GM18502 (cell line): ENCODE results near the gene ETV1.

Source experiments
- ATAC-seq: cut with Tn5 transposase; IDR thresholded peaks from one replicate; pipeline ENCODE4 v1.9.1; 2021; ENCODE audit warnings: mild to moderate bottlenecking; ENCODE audit not compliant: unreplicated experiment, poor library complexity

The ETV1 gene

GRCh38 chr7:13989126-13989948 is at the start of gene ETV1:
ETV1 (minus strand) TSS chr7:13989666; CDS start chr7:13989052, 614 bp downstream.
- ATAC-seq = no peak

- ATAC-seq = no peak
Observed at GRCh38 chr7:14024406-14024805, 34.9 kb upstream of the ETV1 start.

DNA sequence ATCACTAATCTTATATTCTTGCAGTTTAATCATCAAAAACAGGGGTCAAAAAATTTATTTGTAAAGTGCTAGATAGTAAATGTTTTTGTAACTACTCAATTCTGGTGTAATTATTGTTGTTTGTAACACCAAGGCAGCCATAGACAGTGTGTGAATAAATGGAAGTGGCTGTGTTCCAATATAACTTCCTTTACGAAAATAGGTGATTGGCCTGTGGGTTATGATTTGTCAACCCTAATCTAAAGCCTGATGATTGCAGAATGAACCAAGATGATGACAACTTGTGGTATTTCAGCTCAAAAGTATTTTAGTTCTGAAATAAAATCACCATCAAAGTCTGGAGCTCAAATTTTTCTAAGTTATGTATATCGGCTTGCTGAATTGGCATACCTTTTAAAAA is 34.4 kb upstream of the ETV1 start:
- no peak for ATAC-seq

DNA sequence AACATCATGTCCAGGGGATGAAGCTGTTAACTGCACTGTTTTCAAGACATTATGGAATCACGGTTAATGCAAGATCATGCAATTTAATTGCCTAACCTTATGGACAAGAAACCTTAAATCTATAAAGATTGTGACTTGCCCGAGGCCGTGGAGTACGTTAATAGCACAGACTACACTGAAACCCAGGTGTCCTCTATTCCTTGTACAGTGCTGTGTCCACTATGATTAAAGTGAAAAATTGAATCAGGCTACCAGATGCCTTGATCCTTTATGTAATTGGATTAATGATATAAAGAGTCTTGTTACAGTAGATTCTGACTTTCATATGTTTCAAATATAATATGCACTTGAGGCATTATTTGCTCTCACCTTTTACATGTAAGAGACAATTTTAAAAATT is 33.9 kb upstream of the ETV1 start:
- no peak for ATAC-seq

DNA sequence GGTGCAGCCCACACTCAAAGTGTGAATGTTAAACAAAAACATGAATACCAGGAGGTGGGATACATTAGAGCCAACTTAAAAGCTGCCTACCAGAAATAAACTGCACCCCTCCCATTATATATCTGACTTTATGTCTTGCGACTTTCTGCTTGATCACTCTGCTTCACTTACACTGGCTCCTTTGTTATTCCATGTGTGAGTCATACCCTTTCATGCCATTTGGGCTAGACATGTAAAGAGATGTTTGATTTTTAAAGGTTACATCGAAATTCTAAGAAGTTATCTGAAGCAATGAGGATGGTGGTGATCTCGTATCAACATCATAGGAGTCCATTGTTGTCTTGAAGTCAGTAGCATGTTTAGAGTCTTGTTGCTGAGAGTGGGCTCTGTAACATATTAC is 31.6 kb upstream of the ETV1 start:
- no peak for ATAC-seq

DNA sequence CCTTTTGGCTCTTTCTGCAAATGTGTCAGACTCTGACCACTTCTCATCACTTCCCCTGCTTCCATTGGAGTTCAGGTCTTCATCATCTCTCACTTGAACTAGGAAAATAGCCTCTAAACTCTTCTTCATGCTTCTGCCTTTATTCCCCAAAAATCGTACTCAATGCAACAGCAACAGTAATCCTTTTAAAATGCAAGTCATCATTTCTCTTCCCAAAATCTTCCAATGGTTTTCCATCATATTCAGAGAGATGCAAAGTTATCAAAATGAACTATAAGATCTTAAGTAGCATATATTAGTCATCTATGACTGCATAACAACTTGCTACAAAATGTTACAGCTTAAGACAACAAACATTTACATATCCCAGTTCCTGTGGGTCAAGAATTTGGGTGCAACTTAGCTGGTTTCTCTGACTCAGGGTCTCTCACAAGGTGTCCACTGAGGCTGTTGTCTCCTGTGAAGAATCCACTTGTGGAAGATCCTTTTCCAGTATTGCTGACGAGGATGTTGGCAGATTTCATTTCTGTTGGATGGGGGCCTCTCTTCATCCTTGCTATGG is 31.0 kb upstream of the ETV1 start:
- no peak for ATAC-seq

- no peak for ATAC-seq
Observed at GRCh38 chr7:14018751-14019150, 29.3 kb upstream of the ETV1 start.

DNA sequence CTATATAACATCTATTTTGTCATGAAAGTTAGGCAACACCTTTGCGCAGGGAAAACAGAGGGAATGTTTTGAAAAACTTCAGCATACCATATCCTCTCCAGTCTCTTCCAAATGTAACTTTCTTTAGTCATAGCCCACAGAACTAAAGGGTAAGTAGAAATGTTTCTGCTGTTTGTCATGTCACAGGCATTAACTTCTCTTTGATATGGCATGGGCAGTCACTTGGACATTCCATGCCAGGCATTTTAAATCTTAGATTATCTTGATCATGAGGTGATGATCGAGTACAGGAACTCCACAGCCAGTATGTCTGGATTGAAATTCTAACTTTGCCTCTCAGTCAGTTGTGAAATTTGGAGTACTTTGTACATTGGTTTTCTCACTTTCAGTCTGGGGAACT is 27.5 kb upstream of the ETV1 start:
- ATAC-seq = no peak

- no peak for ATAC-seq
Observed at GRCh38 chr7:14013898-14014297, 24.4 kb upstream of the ETV1 start.

- ATAC-seq = no peak
Observed at GRCh38 chr7:14009453-14010418, 20.3 kb upstream of the ETV1 start.

- no peak for ATAC-seq
Observed at GRCh38 chr7:14001139-14001538, 11.7 kb upstream of the ETV1 start.

DNA sequence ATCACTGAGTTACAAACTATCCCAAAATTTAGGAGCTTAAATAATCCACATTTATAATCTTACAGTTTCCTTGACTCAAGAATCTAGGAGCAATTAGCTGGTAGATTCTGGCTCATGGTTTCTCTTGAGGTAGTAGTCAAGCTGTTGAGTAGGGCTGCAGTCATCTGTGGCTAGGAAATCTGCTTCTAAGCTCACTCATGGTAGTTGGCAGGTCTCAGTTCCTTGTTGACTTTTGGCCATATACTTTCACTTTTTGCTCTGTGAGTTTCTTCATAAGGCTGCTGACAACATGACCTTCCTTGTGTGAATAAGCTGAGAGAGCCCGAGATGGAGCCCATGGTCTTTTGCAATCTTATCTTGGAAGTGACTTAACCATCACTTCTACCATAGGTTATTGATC is 10.8 kb upstream of the ETV1 start:
- ATAC-seq = no peak

- no peak for ATAC-seq
Observed at GRCh38 chr7:13998866-13999265, 9.4 kb upstream of the ETV1 start.

DNA sequence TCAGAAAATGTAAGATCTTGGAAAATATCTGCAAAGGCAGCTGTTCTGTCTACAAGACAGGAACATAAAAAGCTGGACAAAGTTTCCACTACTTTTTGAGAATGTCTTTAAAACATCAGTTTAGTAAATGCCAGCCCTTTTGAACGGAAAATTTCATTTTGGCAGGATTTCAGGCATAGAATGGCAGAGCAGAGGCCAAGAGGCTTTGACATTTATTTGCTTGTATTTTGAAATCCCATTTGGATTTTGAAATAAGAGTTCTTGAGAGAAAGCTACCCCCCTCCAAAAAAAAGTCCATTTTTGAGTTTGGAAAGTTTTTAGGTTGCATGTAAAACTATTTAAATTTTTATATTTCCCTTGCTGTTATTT is 3.1 kb upstream of the ETV1 start:
- ATAC-seq = no peak

GRCh38 chr7:13991791-13992595 is 2.5 kb upstream of the ETV1 start:
- ATAC-seq = no peak

GRCh38 chr7:13990984-13991790 is 1.7 kb upstream of the ETV1 start:
- ATAC-seq = peak; percentile 69

DNA sequence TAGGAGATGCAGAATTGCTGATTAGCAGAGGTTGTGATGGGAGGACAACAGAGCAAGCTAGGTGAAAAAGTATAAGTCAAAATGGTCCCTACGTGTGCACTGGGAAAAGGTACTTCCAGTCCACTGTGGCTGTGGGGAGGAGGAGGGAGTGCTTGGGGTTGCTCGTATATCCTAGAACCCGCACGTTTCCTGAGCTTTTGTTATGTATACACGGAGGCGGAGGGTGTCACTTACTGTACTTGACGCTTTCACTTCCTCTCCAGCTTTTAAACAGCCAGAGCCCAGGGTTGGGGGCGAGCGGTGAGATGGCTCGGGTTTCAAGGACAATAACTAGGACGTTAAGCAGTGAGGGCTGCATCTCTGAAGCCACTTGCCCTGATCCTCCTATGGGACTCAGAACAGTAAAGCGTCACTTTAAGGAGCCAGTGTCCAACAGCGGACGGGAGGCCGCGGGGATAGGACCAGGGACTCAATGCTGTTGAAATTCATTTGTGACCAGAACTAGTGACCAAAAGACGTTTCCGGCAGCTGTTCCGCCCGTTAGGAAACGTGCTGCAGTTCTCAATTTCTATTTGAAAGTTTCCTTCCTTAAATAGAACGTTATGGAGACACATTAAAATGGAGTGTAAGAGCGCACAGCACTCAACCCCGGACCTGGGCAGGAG is 985 bp upstream of the ETV1 start:
- peak; percentile 66 for ATAC-seq

DNA sequence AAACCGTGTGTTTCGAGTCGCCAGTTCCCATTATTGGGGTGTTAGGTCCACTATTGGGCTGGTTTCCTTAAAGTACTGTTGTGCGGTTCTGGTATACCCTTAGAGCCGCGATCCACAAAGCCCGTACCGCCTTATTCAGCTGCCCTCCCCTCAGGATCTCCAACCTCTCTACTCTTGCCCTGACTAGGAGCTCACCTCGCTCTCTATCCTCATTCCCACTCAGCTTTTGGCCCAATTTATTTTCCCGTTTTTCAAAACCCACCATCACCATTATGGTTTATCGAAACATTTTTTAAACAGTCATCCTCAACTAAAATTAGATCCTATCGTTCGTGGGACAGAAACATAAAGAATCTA is 461 bp upstream of the ETV1 start:
- no peak for ATAC-seq

DNA sequence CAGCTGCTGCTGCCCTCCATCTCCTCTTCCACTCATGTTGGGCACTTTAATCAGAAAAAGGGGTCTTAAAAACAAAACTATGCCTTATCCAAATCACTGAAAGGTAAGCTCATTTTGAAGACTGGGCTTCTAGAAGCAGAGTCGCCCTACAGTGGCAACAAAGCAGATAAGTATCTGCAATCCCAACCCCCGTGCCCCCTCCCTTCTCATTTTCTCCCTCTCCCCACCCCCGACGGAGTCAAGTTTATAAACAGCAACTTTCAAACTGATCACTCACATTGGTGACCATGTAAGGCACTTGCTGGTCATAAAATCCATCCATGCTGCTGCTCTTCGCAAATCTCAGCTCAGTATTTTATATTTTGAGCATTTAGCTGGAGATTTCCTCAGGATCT is 738 bp downstream of the ETV1 start:
- no peak for ATAC-seq
